Stimulated activated CD8-positive, alpha-beta memory T cell treated with anti-CD3 and anti-CD28 coated beads, Interleukin-4, amount 100 ng/mL, for 48 hours (primary cell): ENCODE data around the gene GPLD1.

Source experiments
- DNase-seq: peaks from one replicate; pipeline ENCODE4 v3.0.0-alpha.2; 2020

Gene GPLD1

GRCh38 chr6:24500683-24501082 is 11.3 kb upstream of the GPLD1 start:
- no peak for DNase-seq

GRCh38 chr6:24497254-24497970 is 8.0 kb upstream of the GPLD1 start:
- DNase-seq = no peak

DNA sequence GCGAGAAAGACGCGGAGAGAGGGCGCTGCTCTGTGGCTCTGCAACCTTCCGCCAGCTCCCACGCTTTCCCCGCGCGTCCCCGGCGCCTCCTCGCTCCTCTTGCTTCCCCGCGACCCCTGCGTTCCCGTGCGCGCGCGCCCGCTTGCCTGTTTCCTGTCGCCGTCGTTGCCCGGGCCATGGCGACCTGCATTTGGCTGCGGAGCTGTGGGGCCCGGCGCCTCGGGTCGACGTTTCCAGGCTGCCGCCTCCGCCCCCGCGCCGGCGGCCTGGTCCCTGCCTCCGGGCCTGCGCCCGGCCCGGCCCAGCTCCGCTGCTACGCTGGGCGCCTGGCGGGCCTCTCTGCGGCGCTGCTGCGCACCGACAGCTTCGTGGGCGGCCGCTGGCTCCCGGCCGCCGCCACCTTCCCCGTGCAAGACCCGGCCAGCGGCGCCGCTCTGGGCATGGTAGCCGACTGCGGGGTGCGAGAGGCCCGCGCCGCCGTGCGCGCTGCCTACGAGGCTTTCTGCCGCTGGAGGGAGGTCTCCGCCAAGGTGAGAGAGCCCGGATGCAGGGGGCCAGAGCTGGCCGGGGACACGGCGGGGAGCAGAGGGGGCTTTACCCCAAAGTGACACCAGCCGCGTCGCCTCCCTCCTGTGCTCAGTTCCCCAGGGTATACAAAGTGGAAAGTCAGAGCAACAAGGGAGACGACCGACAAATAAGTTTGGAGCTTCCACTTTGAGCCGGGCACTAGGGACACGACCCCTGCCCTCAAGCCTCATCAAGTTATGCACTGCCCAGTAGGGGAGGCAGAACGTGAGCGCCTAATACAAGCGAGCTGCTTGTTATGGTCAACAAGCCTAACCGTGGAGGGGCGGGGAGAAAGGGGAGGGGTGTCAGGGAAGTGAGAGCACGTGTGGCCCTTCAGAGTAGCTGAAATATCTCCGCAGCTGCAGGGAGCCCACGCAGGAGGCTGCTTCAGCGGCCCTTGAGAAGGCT is 5.7 kb upstream of the GPLD1 start, which contains the start of gene ALDH5A1:
Gene ALDH5A1 (plus strand): TSS at position 149 of the 975 bp plus-strand sequence. CDS start 28 bp downstream, at position 177.
- peak; percentile 86 for DNase-seq

- DNase-seq = no peak
These were observed 4.8 kb upstream of the GPLD1 start for GRCh38 chr6:24493945-24494820.

DNA sequence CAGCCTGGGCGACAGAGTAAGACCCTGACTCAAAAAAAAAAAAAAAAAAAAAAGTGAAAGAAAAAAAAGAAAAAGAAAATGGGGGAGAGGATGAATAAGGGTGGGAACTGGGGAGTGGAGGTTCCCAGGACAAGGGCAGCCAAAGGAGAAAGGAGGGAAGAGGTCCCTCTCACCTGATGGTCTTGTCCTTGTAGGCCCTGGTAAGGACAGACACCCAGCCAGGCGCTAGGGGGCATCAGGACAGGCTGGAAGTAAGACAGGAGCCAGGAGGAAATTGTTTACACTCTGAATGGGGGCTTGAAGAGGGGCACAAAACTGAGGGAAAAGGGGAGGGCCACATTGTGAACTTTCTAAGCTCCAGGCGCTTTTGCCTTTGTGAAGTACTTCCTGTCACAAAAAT is 3.1 kb upstream of the GPLD1 start:
- DNase-seq = no peak

DNA sequence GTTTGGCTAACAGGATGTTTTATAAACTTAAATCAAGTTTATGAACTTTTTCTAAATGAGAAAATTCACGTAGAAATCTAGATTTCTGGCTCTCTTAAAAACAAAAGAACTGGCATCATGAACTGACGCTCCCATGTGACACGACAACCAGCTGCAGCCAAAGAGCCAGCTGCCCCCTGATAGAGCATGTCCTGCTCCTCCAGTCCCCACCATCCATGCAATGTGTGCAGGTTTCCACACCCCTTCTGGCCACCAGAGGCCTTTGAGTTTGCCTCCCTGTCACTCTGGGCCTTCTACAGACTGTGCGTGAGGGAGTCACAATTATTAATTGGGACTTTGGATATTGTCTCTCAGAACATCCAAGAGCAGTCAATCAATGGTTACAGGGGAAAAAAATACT is 1.6 kb upstream of the GPLD1 start:
- DNase-seq = no peak

DNA sequence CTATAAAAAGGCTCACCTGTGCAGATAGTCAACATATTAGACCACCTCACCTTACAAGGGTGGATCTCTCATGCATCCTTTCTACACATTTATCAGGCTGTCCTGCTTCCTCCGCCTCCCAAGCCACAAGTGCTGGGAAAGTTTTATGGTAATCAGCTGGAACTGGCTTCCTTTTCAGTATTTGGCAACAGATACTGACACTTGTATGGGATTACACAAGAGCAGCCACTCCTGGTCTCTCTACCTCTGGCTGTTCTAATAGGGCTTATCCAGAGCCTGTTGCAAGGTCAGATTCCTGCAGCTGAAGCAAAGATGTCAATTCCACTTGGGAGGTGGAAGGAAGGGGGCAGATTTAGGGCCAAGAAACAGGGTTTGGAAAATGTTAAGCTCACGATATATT is 503 bp upstream of the GPLD1 start:
- no peak for DNase-seq

- no peak for DNase-seq
These were observed 3.3 kb downstream of the GPLD1 start for GRCh38 chr6:24486065-24486464.

DNA sequence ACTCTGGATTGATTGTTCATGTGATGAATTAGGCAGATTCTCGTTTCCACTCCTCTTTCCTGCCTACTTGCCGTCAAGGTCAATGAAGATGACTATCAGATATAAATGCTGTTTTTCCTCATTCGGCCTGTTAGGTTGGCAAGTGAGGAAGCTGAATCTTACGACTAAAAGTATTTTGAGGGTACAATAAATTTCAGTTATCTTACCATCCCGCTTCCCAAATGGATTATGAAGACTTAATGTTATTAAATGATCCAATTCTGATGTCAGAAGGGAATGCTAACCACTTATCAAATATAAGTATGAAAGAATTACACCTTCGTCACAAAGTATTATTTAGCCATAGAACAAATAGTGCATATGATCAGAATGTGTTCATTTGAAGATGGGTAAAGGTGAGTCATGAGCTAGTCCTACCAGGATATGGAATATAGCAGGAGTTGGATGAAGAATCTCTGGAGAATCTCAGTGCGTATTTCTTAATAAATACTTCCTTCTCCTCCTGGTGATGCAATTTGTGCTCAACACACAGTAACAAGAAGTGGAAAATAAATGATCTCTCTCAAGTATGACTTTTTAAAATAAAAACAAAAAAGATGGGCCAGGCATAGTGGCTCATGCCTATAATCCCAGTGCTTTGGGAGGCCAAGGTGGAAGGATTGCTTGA is 4.6 kb downstream of the GPLD1 start:
- no peak for DNase-seq

DNA sequence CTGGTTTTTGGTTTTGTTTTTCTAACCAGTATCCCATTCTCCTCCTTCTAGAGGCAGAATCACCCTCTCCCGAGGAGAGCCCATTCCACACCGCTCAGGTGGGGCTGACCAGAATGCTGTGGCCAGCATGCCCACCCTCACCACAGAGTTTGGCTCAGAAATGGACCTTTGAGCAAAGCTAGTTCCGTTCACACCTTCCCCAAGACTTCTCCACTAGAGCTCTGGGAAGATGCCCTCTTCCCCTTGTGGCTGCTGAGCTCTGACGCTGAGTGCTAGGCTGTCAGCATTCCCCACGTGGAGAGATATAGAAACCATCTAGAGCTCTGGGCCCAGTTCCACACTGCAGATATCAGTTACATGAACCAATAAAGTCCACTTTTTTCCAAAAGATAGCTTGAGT is 7.9 kb downstream of the GPLD1 start:
- DNase-seq = no peak

- no peak for DNase-seq
These were observed 8.7 kb downstream of the GPLD1 start for GRCh38 chr6:24480705-24481104.

DNA sequence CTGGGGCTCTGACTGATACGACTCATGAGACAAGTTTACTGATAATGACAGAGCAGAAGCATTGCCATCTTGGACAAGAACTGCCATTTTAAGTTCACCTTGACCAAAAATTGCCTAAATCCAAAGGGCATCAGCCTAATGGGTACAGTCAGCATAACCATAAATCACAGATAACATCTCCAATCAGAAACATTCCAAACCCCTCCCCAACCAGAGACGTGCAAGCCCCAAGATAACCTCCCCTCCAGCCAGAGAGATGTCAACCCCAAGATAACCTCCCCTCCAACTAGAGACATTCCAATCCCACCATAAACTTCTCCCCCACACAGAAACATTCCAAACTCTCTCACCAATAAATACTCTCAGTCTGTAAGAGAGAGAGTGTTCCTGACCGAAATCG is 10.5 kb downstream of the GPLD1 start:
- no peak for DNase-seq

- DNase-seq = no peak
These were observed 12.3 kb downstream of the GPLD1 start for GRCh38 chr6:24477070-24477469.

DNA sequence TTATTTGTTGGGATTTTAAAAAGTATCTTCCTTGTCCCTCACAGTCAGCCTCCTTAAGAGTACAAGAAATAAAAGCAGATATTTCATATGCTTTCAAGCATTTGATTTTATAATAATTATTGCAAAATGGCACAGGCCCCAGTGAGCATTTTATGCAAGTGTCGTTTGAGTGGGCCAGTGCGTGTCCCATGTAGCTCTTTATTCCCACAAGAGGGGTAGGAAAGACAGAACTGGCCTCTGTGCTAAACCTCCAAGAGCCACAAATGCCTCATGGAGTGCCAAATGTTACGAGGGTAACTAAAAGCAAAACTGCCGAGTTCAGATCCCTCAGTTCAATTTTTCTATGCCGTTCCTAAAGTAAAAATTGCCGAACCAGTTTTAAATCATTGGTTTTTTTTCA is 12.7 kb downstream of the GPLD1 start:
- DNase-seq = no peak

DNA sequence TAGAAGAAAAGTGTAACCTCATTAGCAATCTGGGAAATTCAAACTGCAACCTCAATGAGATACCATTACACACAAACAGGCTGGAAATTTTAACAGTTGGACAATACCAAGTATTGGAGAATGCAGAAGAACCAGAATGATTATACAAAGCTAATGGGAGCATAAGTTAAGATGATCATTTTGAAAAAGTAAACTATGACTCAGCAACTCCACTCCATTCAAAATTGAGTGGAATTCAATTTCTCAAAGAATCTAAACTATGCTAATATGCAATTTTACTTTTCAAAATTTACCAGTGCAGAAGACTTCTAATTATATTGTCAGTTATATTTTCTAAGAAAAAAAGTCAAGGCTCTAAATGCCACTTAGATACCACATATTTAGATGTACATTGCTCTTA is 17.2 kb downstream of the GPLD1 start:
- no peak for DNase-seq

DNA sequence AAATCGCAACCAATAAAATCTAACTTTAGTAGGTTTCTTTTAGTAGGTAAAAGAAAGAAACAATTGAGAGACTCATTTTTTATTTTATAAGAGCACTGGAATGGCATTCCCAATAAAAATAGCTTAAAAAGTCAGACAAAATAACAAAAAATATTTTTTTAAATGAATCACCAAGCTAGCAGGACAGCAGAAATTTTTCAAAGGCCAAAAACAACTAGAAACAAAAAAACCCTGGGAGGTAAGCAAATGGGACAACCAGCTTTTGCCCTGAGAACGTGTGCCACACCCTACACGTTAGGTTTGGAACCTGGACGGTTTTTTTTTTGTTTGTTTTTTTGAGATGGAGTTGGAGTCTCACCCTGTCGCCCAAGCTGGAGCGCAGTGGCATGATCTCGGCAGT is 19.6 kb downstream of the GPLD1 start:
- DNase-seq = no peak

GRCh38 chr6:24464253-24465038 is 24.9 kb downstream of the GPLD1 start:
- DNase-seq = no peak

GRCh38 chr6:24460966-24461365 is 28.4 kb downstream of the GPLD1 start:
- no peak for DNase-seq

DNA sequence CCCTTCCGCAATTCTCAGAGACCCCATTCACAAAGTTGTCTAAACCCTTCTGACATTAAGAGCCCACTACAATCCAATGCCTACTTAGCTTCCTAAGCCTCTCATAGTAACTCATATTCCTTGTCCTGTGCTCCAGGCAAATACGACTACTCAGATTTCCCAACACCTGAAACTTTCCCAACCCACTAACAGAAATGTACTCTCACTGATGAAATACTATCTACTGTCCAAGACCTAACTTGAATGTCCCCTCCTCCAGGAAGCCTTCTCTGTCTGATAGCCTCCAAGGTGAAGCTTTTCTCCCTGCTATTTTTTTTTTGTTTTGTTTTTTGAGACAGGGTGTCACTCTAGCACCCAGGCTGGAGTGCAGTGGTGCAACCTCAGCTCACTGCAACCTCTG is 30.4 kb downstream of the GPLD1 start:
- DNase-seq = no peak

DNA sequence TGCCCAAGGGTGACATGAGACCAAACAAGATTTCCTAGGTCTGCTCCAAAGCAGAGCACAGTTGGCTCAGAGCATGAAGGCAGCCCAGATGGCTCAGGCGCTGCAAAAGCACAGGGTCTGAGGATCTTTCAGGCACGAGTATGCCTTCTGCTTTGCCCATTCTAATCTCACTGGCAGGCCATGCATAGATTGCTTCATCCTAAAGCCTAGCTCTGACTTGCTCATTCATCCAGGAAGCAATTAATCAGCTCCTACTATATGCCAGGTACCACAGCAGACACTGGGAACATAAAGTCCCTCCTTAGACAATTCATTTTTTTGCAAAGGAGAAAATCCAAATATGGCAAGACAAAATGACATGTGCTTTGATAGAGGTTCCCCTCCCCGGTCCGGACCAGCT is 31.2 kb downstream of the GPLD1 start:
- DNase-seq = no peak

DNA sequence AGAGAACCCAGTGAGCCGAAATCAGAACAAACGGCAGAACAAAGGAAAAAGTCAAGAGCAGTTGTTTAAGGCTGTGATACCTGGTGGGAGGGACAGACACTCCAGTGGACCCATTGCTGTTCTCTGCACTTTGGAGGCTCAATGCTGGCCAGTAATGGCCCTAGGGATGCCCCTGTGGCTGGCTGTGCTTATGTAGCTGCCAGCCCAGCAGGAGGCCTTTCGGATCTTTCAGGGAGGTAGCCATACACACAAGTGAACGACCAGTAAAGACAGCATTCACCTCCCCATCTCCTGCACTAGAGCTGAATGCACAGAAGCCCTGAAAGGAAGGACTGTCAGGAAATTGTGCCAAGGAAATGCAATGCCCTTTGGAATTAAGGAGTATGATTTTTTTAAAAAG is 34.3 kb downstream of the GPLD1 start:
- no peak for DNase-seq

- no peak for DNase-seq
These were observed 34.9 kb downstream of the GPLD1 start for GRCh38 chr6:24454452-24454851.
